HEK293 (cell line): Measurements from ENCODE around the gene OR2B3.

ENCODE experiments used
- CTCF ChIA-PET: fragments of 350-600 bp; formaldehyde crosslinking; extraction: SDS; loops from one replicate; lab custom pipeline; 2021; ENCODE audit warnings: antibody characterized with exemption; lab: Yijun Ruan, JAX
- POLR2A ChIA-PET: fragments of 300-600 bp; formaldehyde crosslinking; extraction: SDS; loops from one replicate; lab custom pipeline; 2020; ENCODE audit warnings: antibody characterized with exemption, inconsistent platforms; lab: Yijun Ruan, JAX
- H3K27ac ChIP-seq: fragments of 200-500 bp; sonication (Bioruptor generic); 2 replicates; pipeline ENCODE4 v1.5.1; 2014; ENCODE audit warnings: low read depth, low read length, control low read depth, inconsistent platforms; ENCODE audit errors: extremely low read depth
- H3K36me3 ChIP-seq, 2 experiments: fragments of 200-500 bp in 1 of 2; sonication (Bioruptor generic) in 1 of 2; 1 replicate in 1 of 2; 2 replicates in 1 of 2; pipeline ENCODE4 v1.5.1; 2014 to 2017; ENCODE audit warnings: inconsistent platforms in 2 of 2, low read length in 2 of 2; ENCODE audit not compliant: control insufficient read depth in 2 of 2, insufficient read depth in 1 of 2
- H3K4me1 ChIP-seq: fragments of 200-500 bp; sonication (Bioruptor generic); 2 replicates; pipeline ENCODE4 v1.5.1; 2014; ENCODE audit warnings: mild to moderate bottlenecking, low read length, inconsistent platforms; ENCODE audit not compliant: control insufficient read depth, insufficient read depth
- H3K4me3 ChIP-seq: 2 replicates; pipeline ENCODE4 v1.5.1; 2011; ENCODE audit warnings: low read depth, mild to moderate bottlenecking, control low read depth, low read length, moderate library complexity
- H3K9me3 ChIP-seq: fragments of 200-500 bp; sonication (Bioruptor generic); 2 replicates; pipeline ENCODE4 v1.5.1; 2014; ENCODE audit warnings: low read depth, low read length, inconsistent platforms; ENCODE audit not compliant: control insufficient read depth, insufficient read depth
- KLF9 ChIP-seq: fragments of 450-650 bp; formaldehyde crosslinking; IDR thresholded peaks from 2 replicates; pipeline ENCODE4 v1.5.1; 2016; ENCODE audit warnings: missing biosample characterization, missing genetic modification characterization, low read depth
- ZBTB21 ChIP-seq: fragments of 450-650 bp; formaldehyde crosslinking; IDR thresholded peaks from 2 replicates; pipeline ENCODE4 v1.5.1; 2017; ENCODE audit warnings: missing biosample characterization, missing genetic modification characterization
- ZNF10 ChIP-seq: fragments of 450-650 bp; formaldehyde crosslinking; IDR thresholded peaks from 2 replicates; pipeline ENCODE4 v1.5.1; 2017; ENCODE audit warnings: missing biosample characterization, missing genetic modification characterization
- ZNF2 ChIP-seq: fragments of 450-650 bp; formaldehyde crosslinking; IDR thresholded peaks from 2 replicates; pipeline ENCODE4 v1.5.1; 2016; ENCODE audit warnings: missing biosample characterization, missing genetic modification characterization
- ZNF221 ChIP-seq: fragments of 450-650 bp; formaldehyde crosslinking; IDR thresholded peaks from 2 replicates; pipeline ENCODE4 v1.5.1; 2017; ENCODE audit warnings: missing biosample characterization, missing genetic modification characterization, borderline replicate concordance
- ZNF37A ChIP-seq: fragments of 450-650 bp; IDR thresholded peaks from 2 replicates; pipeline ENCODE4 v1.5.1; 2018; ENCODE audit warnings: missing biosample characterization, missing genetic modification characterization
- ZNF426 ChIP-seq: fragments of 450-650 bp; formaldehyde crosslinking; IDR thresholded peaks from 2 replicates; pipeline ENCODE4 v1.5.1; 2017; ENCODE audit warnings: missing biosample characterization, missing genetic modification characterization, mild to moderate bottlenecking, inconsistent platforms, moderate library complexity
- ZNF555 ChIP-seq: fragments of 450-650 bp; formaldehyde crosslinking; conservative IDR thresholded peaks from 2 replicates; pipeline ENCODE4 v1.5.1; 2017; ENCODE audit warnings: missing biosample characterization, mild to moderate bottlenecking, missing genetic modification characterization, inconsistent platforms
- ZNF561 ChIP-seq: fragments of 450-650 bp; IDR thresholded peaks from 2 replicates; pipeline ENCODE4 v1.5.1; 2018; ENCODE audit warnings: missing biosample characterization, missing genetic modification characterization, borderline replicate concordance
- ZNF610 ChIP-seq: fragments of 450-650 bp; formaldehyde crosslinking; IDR thresholded peaks from 2 replicates; pipeline ENCODE4 v1.5.1; 2016; ENCODE audit warnings: missing biosample characterization, missing genetic modification characterization, borderline replicate concordance
- TF ChIP-seq, protein P1 (sequence below): fragments of 450-650 bp; IDR thresholded peaks from 2 replicates; pipeline ENCODE4 v1.5.1; 2018; ENCODE audit warnings: missing biosample characterization, mild to moderate bottlenecking, missing genetic modification characterization
- TF ChIP-seq, protein P2 (sequence below): fragments of 450-650 bp; formaldehyde crosslinking; IDR thresholded peaks from 2 replicates; pipeline ENCODE4 v1.5.1; 2016; ENCODE audit warnings: missing biosample characterization, missing genetic modification characterization, low read depth
- TF ChIP-seq, protein P3 (sequence below): sonication (generic); formaldehyde crosslinking; IDR thresholded peaks from 2 replicates; pipeline ENCODE4 v1.8.1; 2022; ENCODE audit warnings: mild to moderate bottlenecking, moderate library complexity, missing genetic modification reagents
- TF ChIP-seq, protein P4 (sequence below): fragments of 450-650 bp; formaldehyde crosslinking; optimal IDR thresholded peaks from 2 replicates; pipeline ENCODE3; 2016; ENCODE audit warnings: missing biosample characterization, mild to moderate bottlenecking, missing genetic modification characterization
- TF ChIP-seq, protein P5 (sequence below): fragments of 450-650 bp; formaldehyde crosslinking; IDR thresholded peaks from 2 replicates; pipeline ENCODE4 v1.5.1; 2016; ENCODE audit warnings: missing biosample characterization, missing genetic modification characterization
- TF ChIP-seq, protein P6 (sequence below): fragments of 450-650 bp; formaldehyde crosslinking; IDR thresholded peaks from 2 replicates; pipeline ENCODE4 v1.5.1; 2016; ENCODE audit warnings: missing biosample characterization, missing genetic modification characterization

Gene OR2B3

DNA sequence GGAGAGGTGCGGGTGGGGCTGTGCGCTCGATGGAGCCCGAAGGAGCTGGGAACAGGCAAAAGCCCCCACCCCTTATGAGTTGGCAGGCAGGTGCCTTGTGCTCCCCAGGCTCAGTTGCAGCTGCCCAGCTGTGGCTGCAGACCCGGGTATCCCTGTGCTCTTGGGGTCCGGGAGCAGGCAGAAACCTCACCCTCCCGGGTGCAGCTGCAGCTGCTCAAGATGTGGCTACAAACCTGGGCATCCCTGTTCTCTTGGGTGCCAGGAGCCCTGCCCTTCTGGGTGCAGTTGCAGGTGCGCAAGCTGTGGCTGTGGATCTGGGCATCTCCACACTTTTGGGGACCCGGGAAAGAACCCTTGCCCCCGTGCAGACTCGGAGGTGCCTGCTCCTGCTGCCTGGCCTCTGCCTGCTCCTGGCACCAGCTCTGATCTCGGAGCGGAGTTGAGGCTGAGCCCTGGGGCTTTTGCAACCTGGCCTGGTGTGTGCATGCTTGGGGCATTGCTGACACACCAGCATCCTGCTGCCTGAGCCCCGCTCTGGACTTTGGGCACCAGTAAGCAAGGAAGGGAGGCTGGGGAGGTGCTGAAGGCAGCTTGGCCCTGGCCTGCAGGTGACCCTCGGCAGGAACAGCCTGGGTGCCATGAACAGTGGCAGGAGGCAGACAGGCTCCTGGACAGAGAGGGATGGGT lies 42.4 kb upstream of the OR2B3 start:
- Histone ChIP-seq H3K9me3 (no peaks in the 10 kb centered on the region), H3K4me3 (no peak overlapping the region), H3K36me3 (no peaks in the 10 kb centered on the region), H3K27ac (no peak overlapping the region), H3K4me1 (no peaks in the 10 kb centered on the region)
- CTCF ChIA-PET: no interaction called here
- POLR2A ChIA-PET: no interaction called here
- TF ChIP-seq, protein P1, sequence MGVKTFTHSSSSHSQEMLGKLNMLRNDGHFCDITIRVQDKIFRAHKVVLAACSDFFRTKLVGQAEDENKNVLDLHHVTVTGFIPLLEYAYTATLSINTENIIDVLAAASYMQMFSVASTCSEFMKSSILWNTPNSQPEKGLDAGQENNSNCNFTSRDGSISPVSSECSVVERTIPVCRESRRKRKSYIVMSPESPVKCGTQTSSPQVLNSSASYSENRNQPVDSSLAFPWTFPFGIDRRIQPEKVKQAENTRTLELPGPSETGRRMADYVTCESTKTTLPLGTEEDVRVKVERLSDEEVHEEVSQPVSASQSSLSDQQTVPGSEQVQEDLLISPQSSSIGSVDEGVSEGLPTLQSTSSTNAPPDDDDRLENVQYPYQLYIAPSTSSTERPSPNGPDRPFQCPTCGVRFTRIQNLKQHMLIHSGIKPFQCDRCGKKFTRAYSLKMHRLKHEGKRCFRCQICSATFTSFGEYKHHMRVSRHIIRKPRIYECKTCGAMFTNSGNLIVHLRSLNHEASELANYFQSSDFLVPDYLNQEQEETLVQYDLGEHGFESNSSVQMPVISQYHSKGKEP (tag by site-specific recombination): no peak
- TF ChIP-seq ZNF221 (tag by site-specific recombination) (no peak), ZNF426 (no peak), ZNF10 (tag by site-specific recombination) (no peak), ZNF37A (tag by site-specific recombination) (no peak), KLF9 (no peak), ZBTB21 (tag by site-specific recombination) (no peak), ZNF2 (no peak), ZNF610 (tag by site-specific recombination) (no peak), ZNF561 (tag by site-specific recombination) (no peak), ZNF555 (tag by site-specific recombination) (no peak)
- TF ChIP-seq, protein P2, sequence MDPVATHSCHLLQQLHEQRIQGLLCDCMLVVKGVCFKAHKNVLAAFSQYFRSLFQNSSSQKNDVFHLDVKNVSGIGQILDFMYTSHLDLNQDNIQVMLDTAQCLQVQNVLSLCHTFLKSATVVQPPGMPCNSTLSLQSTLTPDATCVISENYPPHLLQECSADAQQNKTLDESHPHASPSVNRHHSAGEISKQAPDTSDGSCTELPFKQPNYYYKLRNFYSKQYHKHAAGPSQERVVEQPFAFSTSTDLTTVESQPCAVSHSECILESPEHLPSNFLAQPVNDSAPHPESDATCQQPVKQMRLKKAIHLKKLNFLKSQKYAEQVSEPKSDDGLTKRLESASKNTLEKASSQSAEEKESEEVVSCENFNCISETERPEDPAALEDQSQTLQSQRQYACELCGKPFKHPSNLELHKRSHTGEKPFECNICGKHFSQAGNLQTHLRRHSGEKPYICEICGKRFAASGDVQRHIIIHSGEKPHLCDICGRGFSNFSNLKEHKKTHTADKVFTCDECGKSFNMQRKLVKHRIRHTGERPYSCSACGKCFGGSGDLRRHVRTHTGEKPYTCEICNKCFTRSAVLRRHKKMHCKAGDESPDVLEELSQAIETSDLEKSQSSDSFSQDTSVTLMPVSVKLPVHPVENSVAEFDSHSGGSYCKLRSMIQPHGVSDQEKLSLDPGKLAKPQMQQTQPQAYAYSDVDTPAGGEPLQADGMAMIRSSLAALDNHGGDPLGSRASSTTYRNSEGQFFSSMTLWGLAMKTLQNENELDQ (tag by site-specific recombination): no peak
- TF ChIP-seq, protein P3, sequence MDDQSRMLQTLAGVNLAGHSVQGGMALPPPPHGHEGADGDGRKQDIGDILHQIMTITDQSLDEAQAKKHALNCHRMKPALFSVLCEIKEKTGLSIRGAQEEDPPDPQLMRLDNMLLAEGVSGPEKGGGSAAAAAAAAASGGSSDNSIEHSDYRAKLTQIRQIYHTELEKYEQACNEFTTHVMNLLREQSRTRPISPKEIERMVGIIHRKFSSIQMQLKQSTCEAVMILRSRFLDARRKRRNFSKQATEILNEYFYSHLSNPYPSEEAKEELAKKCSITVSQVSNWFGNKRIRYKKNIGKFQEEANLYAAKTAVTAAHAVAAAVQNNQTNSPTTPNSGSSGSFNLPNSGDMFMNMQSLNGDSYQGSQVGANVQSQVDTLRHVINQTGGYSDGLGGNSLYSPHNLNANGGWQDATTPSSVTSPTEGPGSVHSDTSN: no peak
- TF ChIP-seq, protein P4, sequence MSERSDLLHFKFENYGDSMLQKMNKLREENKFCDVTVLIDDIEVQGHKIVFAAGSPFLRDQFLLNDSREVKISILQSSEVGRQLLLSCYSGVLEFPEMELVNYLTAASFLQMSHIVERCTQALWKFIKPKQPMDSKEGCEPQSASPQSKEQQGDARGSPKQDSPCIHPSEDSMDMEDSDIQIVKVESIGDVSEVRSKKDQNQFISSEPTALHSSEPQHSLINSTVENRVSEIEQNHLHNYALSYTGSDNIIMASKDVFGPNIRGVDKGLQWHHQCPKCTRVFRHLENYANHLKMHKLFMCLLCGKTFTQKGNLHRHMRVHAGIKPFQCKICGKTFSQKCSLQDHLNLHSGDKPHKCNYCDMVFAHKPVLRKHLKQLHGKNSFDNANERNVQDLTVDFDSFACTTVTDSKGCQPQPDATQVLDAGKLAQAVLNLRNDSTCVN (tag by site-specific recombination): no peak
- TF ChIP-seq, protein P5, sequence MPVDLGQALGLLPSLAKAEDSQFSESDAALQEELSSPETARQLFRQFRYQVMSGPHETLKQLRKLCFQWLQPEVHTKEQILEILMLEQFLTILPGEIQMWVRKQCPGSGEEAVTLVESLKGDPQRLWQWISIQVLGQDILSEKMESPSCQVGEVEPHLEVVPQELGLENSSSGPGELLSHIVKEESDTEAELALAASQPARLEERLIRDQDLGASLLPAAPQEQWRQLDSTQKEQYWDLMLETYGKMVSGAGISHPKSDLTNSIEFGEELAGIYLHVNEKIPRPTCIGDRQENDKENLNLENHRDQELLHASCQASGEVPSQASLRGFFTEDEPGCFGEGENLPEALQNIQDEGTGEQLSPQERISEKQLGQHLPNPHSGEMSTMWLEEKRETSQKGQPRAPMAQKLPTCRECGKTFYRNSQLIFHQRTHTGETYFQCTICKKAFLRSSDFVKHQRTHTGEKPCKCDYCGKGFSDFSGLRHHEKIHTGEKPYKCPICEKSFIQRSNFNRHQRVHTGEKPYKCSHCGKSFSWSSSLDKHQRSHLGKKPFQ (tag by site-specific recombination): no peak
- TF ChIP-seq, protein P6, sequence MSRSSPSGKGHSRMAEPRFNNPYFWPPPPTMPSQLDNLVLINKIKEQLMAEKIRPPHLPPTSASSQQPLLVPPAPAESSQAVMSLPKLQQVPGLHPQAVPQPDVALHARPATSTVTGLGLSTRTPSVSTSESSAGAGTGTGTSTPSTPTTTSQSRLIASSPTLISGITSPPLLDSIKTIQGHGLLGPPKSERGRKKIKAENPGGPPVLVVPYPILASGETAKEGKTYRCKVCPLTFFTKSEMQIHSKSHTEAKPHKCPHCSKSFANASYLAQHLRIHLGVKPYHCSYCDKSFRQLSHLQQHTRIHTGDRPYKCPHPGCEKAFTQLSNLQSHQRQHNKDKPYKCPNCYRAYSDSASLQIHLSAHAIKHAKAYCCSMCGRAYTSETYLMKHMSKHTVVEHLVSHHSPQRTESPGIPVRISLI (tag by site-specific recombination): no peak
